Right lobe of liver (tissue), 4 donors: Measurements from ENCODE around the gene LIMS1.

ENCODE experiments used
- CTCF ChIP-seq, 4 donors: fragments of 200-600 bp in 3 of 4; fragments of 450-650 bp in 1 of 4; IDR thresholded peaks; one replicate each; pipeline versions ENCODE4 v1.5.1 to v1.8.0; 2016 to 2022; ENCODE audit warnings: antibody characterized with exemption in 4 of 4, mild to moderate bottlenecking in 2 of 4
- POLR2A ChIP-seq: fragments of 450-650 bp; IDR thresholded peaks from one replicate; pipeline ENCODE4 v1.6.1; 2017; ENCODE audit warnings: antibody characterized with exemption, mild to moderate bottlenecking
- donor health status: DM: no; HTN: no; CAD: no.
- donor health status: DM: no; HTN: no; CAD: no.
- donor health status: DM: no; HTN: yes; CAD: no.

DNA sequence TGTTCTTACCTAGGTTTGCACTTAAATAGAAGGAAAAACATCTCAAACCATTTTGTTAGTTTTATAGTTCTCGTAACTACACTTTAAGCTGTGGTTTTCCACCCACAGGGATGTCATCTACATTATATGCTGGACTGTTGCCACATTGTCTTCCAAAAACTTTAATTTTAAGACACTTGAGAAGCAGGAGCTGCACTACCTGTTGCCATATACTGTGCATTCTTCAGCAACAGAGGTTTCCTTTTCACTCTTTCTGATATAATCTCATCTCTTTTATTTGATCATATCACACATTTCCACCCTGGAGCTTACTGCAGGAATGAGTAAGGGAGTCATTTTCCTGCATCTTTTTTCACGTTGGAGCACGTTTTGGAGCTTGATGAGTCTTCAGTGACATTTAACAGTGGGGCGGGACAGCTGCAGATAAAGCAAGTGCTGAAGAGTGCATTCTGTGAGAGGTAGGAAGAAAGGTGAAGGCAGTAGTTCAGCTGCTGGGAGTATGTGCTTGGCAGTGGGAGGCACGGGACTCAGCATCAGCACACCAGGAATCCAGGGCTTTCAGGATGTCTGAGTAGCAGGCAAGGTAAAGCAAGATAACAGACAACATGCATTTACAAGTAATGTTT, 3.8 kb downstream of the LIMS1 start:
- TF ChIP-seq CTCF (IDR thresholded peaks at IDR 0.05), result no peak
- TF ChIP-seq POLR2A, result no peak
